Caco-2 (cell line): ENCODE measurements around the gene TEKT3. TPM values are rescaled to one million over a fixed set of nuclear protein-coding genes. Genes with fewer than 3 reads are reported as not detected.

Experiments used
- BruUV-seq: library from RNA; stranded (reverse); fragments of 400-500 nt; replicated peaks from 2 replicates; lab custom pipeline; 2021; lab: Mats Ljungman, UMichigan
- CTCF ChIA-PET: fragments of 300-600 bp; sonication (Branson Sonifier 250); formaldehyde crosslinking; loops from one replicate; lab custom pipeline; 2022; ENCODE audit warnings: antibody characterized with exemption; lab: Charles Lee
- POLR2A ChIA-PET: fragments of 300-600 bp; sonication (Branson Sonifier 250); formaldehyde crosslinking; loops from one replicate; lab custom pipeline; 2022; ENCODE audit warnings: antibody characterized with exemption; lab: Charles Lee
- DNase-seq, 2 experiments: peaks; one replicate each; pipeline versions ENCODE4 v3.0.0 to v3.0.0-alpha.2; 2020 to 2022
- H3K27me3 ChIP-seq: replicated peaks from 2 replicates; pipeline ENCODE4 v1.6.0; 2011; ENCODE audit warnings: low read length; ENCODE audit not compliant: control insufficient read depth, insufficient read depth
- H3K36me3 ChIP-seq: 2 replicates; pipeline ENCODE4 v1.5.1; 2011; ENCODE audit warnings: low read length; ENCODE audit not compliant: control insufficient read depth, insufficient read depth
- H3K4me1 ChIP-seq: fragments of 250-450 bp; sonication (Bioruptor Pico); 2 replicates; pipeline ENCODE4 v1.5.1; 2020; ENCODE audit warnings: mild to moderate bottlenecking
- H3K4me3 ChIP-seq: 2 replicates; pipeline ENCODE4 v1.5.1; 2011; ENCODE audit warnings: low read depth, mild to moderate bottlenecking, control low read depth, low read length
- H3K9me3 ChIP-seq: fragments of 250-450 bp; sonication (Bioruptor Pico); 2 replicates; pipeline ENCODE4 v1.5.1; 2020; ENCODE audit warnings: mild to moderate bottlenecking, moderate library complexity
- H3K27ac Mint-ChIP-seq: one replicate; pipeline ENCODE4 v1.8.0; 2022; ENCODE audit warnings: mixed read lengths; ENCODE audit not compliant: unreplicated experiment
- H3K27me3 Mint-ChIP-seq: one replicate; pipeline ENCODE4 v1.8.0; 2022; ENCODE audit warnings: mixed read lengths; ENCODE audit not compliant: insufficient read depth, unreplicated experiment
- H3K36me3 Mint-ChIP-seq: one replicate; pipeline ENCODE4 v1.8.0; 2022; ENCODE audit warnings: mild to moderate bottlenecking, mixed read lengths; ENCODE audit not compliant: insufficient read depth, unreplicated experiment
- H3K4me1 Mint-ChIP-seq: one replicate; pipeline ENCODE4 v1.8.0; 2022; ENCODE audit warnings: low read depth, mixed read lengths; ENCODE audit not compliant: unreplicated experiment
- H3K4me3 Mint-ChIP-seq: one replicate; pipeline ENCODE4 v1.8.0; 2022; ENCODE audit warnings: mild to moderate bottlenecking, moderate library complexity, mixed read lengths; ENCODE audit not compliant: unreplicated experiment
- H3K9me3 Mint-ChIP-seq: one replicate; pipeline ENCODE4 v1.8.0; 2022; ENCODE audit warnings: mixed read lengths; ENCODE audit not compliant: unreplicated experiment
- intact Hi-C: fragments of 100-400 bp; cut with micrococcal nuclease; formaldehyde crosslinking; loops from one replicate; pipeline ENCODE4 v1.10.0; 2022; ENCODE audit not compliant: unreplicated experiment
- total RNA-seq: library from RNA; stranded (reverse); gene quantifications from 2 replicates; pipeline ENCODE4 v1.2.3, GENCODE V29; 2022
- TF ChIP-seq, protein P1 (sequence below), 2 experiments: fragments of 200-600 bp in 1 of 2; IDR thresholded peaks; 1 replicate in 1 of 2; 2 replicates in 1 of 2; pipeline versions ENCODE4 v1.5.1 to v1.8.0; 2011 to 2022; ENCODE audit warnings: antibody characterized with exemption in 1 of 2, control low read depth in 1 of 2, inconsistent platforms in 1 of 2, low read depth in 1 of 2, low read length in 1 of 2, mild to moderate bottlenecking in 1 of 2, moderate library complexity in 1 of 2; ENCODE audit not compliant: insufficient read depth in 1 of 2, severe bottlenecking in 1 of 2, unreplicated experiment in 1 of 2

Gene TEKT3
- total RNA-seq, 1 experiment from 2014 or later = 0.43 TPM

DNA sequence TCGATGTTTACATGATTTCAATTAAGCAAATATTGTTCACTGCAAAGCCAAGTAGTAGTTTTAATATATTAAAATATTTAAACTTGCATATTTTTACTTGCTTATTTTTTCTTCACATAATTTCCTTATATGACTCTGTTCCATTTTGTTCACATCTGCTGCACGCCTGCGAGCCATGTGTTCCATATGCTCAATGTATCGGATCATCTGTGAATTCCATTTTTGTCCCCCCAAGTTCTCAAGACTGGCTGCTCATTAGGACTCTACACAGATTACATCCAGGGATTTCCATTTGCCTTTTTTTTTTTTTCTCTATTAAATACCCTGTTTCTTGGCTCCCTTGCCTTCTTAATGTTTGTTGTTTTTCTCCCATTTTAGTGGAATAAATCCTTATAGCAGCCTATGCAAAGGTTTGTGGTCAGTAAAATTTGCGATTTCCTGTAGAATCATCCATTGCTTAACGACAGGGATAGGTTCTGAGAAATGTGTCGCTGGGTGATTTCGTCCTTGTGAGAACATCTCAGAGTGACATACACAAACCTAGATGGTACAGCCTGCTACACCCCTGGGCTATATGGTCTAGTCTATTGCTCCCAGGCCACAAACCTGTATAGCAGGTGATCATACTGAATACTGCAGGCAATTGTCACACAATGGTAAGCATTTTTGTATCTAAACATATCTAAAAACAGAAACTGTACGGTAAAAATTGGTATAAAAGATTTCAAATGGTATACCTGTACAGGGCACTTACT lies 30.2 kb upstream of the TEKT3 start:
- CTCF ChIA-PET = no interaction called here

DNA sequence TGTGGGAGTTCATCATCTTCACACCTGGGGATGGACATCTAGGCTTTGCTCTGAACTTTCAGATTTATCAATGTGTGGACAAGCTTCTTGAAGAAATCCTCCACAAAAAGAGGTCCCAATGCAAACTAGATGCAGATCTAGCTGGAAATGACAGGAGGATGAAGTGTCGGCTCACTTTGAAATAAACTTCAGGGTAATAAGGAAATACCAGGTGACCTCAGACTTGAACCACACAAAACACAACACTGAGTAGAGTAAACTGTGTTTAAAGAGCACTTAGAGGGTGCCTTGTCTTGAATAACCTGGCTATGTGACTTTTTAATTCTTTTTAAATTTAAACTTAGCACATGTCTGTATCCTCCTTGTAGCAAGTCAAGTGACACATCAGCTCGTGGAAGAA lies 27.2 kb upstream of the TEKT3 start:
- H3K27ac Mint-ChIP-seq = no peak overlapping the region
- DNase-seq = no peak
- H3K36me3 ChIP-seq = no peaks in the 10 kb centered on the region
- intact Hi-C loops = no loop called here
- no peaks in the 10 kb centered on the region for H3K4me1 ChIP-seq
- H3K4me3 Mint-ChIP-seq = no peak overlapping the region
- H3K36me3 Mint-ChIP-seq = no peaks in the 10 kb centered on the region
- no peaks in the 10 kb centered on the region for H3K27me3 ChIP-seq
- TF ChIP-seq, protein P1, sequence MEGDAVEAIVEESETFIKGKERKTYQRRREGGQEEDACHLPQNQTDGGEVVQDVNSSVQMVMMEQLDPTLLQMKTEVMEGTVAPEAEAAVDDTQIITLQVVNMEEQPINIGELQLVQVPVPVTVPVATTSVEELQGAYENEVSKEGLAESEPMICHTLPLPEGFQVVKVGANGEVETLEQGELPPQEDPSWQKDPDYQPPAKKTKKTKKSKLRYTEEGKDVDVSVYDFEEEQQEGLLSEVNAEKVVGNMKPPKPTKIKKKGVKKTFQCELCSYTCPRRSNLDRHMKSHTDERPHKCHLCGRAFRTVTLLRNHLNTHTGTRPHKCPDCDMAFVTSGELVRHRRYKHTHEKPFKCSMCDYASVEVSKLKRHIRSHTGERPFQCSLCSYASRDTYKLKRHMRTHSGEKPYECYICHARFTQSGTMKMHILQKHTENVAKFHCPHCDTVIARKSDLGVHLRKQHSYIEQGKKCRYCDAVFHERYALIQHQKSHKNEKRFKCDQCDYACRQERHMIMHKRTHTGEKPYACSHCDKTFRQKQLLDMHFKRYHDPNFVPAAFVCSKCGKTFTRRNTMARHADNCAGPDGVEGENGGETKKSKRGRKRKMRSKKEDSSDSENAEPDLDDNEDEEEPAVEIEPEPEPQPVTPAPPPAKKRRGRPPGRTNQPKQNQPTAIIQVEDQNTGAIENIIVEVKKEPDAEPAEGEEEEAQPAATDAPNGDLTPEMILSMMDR (IDR thresholded peaks at IDR 0.05; ENCODE audit: insufficient read depth in 1 of 2, low read depth in 1 of 2, low read length in 1 of 2, severe bottlenecking in 1 of 2, unreplicated experiment in 1 of 2) = no peak
- no peaks in the 10 kb centered on the region for H3K9me3 ChIP-seq
- no peaks in the 10 kb centered on the region for H3K9me3 Mint-ChIP-seq
- POLR2A ChIA-PET = no interaction called here
- CTCF ChIA-PET = no interaction called here
- BruUV-seq = no TSS peak
- H3K4me3 ChIP-seq = no peak overlapping the region
- no peaks in the 10 kb centered on the region for H3K27me3 Mint-ChIP-seq
- H3K4me1 Mint-ChIP-seq = no peaks in the 10 kb centered on the region

More for the DNA sequence above, 30.2 kb upstream of the TEKT3 start:
- Histone ChIP-seq H3K4me3 (no peak overlapping the region), H3K9me3 (no peaks in the 10 kb centered on the region), H3K27me3 (no peaks in the 10 kb centered on the region), H3K4me1 (peaks cover under 1% of the 10 kb centered on the region; the same call in 1 of the 2 replicates), H3K36me3 (no peaks in the 10 kb centered on the region)
- intact Hi-C loops = no loop called here
- POLR2A ChIA-PET = no interaction called here
- Mint-ChIP-seq H3K4me3 (no peak overlapping the region), H3K4me1 (no peaks in the 10 kb centered on the region), H3K36me3 (no peaks in the 10 kb centered on the region), H3K9me3 (no peaks in the 10 kb centered on the region), H3K27ac (no peak overlapping the region), H3K27me3 (no peaks in the 10 kb centered on the region)
- BruUV-seq = no TSS peak
- TF ChIP-seq, protein P1 (IDR thresholded peaks at IDR 0.05; ENCODE audit: insufficient read depth in 1 of 2, low read depth in 1 of 2, low read length in 1 of 2, severe bottlenecking in 1 of 2, unreplicated experiment in 1 of 2) = no peak
- no peak for DNase-seq

DNA sequence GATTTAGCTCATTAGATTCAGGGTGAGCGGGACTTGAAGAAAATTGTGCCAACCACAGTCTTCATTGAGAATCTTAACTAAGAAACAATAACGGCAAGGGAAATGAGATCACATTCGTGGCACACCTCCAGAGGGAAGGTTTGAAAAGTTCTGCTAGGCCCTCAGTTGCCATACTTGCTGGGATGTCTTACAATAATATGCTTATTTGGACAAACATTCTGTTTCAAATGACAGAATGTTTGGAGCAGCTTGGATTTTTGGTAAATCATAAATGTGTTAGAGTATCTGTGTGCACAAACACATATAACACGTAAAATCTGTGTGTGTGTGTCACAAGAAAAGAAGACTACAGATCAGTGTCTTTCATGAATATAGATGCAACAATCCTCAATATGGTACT lies 24.6 kb upstream of the TEKT3 start:
- Mint-ChIP-seq H3K27me3 (no peaks in the 10 kb centered on the region), H3K36me3 (no peaks in the 10 kb centered on the region), H3K4me1 (no peaks in the 10 kb centered on the region), H3K27ac (no peak overlapping the region), H3K9me3 (no peaks in the 10 kb centered on the region), H3K4me3 (no peak overlapping the region)
- no peaks in the 10 kb centered on the region for H3K27me3 ChIP-seq
- H3K4me3 ChIP-seq = no peak overlapping the region
- POLR2A ChIA-PET = no interaction called here
- no TSS peak for BruUV-seq
- no peak for DNase-seq
- CTCF ChIA-PET = no interaction called here
- intact Hi-C loops = no loop called here
- no peaks in the 10 kb centered on the region for H3K4me1 ChIP-seq
- no peaks in the 10 kb centered on the region for H3K36me3 ChIP-seq
- TF ChIP-seq, protein P1 (IDR thresholded peaks at IDR 0.05; ENCODE audit: insufficient read depth in 1 of 2, low read depth in 1 of 2, low read length in 1 of 2, severe bottlenecking in 1 of 2, unreplicated experiment in 1 of 2) = no peak
- H3K9me3 ChIP-seq = no peaks in the 10 kb centered on the region
